ENCODE data around the gene FDX2.

FDX2 gene

DNA sequence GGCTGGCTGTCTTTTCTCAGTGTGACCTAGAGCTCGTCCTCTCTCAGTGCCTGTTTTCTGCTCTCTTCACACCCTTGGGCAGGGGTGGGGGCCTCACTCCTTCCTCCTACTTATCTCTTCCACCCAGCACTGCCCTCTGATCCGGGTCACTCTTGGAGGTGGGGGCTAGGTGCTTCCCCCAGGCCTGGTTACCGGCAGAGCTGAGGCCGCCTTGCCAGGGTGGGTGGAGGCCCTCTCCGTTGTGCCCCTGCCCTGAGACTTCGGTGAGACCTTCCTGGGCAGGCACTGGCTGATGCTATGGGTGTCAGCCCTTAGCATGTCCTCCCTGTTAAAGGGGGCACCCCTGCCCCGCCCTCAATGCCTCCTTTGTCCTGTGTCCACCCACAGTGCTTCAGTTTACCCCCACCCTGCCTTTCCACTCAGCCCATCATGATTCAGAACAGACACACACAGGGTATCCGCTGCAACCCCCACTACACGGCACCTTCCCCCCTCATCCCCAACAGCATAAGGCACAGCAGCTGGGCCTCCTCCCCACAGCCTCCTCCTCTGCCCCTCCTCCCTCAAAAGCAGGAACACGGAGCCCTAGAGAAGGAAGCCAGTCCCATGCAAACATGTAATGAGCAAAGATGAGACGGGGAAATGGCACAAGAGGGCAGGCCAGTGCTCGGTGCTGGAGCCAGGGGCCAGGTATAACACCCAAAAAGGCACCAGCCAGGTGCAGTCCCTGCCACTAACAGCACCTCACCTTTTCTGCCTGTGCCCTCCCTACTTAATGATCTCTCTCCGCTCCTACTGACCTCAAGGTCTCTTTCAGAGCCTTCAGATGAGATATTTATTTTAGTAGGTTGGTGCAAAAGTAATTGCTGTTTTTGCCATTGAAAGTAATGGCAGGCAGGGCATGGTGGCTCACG is 16.0 kb downstream of the FDX2 start:
- DNase-seq = peak; percentile 96

DNA sequence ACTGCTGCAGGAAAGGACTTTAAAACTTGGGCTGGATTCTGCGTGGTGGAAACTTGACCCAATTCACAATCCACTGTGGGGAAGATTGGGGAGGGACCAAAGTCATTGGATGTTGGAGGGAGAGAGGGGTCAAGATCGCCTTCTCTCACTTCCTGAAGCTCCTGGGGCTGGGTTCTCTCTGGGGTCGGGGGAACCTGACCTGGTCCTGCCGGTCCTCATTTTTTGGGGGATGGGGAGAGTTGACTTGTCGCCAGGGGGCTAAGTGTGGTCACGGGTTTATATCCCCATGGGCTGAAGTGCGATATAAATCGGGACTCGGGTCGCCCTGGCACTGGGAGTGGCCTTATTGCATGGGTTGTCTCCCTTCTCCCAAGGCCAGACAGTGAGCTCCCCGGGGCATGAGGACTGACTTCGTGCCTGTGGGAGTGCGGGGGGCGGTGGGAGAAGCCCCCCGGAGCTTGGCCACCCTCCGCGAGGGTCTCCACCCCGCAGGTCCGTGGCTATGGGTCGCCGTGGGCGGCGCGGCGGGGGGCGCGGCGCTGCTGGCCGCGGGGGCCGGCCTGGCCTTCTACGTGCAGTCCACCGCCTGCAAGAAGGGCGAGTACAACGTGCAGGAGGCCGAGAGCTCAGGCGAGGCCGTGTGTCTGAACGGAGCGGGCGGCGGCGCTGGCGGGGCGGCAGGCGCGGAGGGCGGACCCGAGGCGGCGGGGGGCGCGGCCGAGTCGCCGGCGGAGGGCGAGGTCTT is 19.8 kb downstream of the FDX2 start:
- peak; percentile 48 for DNase-seq

DNA sequence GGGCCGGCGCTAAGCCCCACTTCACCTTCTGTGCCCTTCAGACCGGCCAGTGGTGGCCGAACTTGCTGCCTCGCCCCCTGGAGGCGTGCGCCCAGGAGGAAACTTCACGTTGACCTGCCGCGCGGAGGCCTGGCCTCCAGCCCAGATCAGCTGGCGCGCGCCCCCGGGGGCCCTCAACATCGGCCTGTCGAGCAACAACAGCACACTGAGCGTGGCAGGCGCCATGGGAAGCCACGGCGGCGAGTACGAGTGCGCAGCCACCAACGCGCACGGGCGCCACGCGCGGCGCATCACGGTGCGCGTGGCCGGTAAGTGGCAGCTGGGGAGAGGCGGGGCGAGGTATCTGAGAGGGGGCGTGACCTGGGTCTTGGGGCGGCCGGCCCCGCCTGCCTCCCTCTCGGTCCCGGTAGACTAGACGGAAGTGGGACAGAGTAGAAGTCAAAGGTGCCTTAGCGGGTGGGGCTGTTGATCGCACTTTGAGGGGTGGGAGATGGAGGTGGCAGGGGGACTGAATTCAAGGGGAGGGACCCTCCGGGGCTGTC is 20.4 kb downstream of the FDX2 start:
- DNase-seq = peak; percentile 78

DNA sequence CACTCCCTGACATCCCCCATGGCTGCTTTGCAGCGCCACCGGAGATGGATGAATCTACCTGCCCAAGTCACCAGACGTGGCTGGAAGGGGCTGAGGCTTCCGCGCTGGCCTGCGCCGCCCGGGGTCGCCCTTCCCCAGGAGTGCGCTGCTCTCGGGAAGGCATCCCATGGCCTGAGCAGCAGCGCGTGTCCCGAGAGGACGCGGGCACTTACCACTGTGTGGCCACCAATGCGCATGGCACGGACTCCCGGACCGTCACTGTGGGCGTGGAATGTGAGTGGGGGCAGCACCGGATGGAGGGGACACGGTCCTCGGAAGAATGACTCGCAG is 21.5 kb downstream of the FDX2 start:
- no peak for DNase-seq

DNA sequence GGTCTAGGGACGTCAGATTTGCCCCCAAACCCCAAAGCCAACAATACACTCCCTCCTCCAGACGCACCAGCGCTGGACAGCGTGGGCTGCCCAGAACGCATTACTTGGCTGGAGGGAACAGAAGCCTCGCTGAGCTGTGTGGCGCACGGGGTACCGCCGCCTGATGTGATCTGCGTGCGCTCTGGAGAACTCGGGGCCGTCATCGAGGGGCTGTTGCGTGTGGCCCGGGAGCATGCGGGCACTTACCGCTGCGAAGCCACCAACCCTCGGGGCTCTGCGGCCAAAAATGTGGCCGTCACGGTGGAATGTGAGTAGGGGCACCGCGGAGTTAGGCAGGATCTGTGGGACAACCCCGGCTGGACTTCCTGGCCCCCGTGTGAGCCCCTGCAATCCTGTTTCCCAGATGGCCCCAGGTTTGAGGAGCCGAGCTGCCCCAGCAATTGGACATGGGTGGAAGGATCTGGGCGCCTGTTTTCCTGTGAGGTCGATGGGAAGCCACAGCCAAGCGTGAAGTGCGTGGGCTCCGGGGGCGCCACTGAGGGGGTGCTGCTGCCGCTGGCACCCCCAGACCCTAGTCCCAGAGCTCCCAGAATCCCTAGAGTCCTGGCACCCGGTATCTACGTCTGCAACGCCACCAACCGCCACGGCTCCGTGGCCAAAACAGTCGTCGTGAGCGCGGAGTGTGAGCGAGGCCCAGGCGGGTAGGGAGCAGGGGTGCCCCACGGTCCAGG is 22.0 kb downstream of the FDX2 start:
- no peak for DNase-seq

DNA sequence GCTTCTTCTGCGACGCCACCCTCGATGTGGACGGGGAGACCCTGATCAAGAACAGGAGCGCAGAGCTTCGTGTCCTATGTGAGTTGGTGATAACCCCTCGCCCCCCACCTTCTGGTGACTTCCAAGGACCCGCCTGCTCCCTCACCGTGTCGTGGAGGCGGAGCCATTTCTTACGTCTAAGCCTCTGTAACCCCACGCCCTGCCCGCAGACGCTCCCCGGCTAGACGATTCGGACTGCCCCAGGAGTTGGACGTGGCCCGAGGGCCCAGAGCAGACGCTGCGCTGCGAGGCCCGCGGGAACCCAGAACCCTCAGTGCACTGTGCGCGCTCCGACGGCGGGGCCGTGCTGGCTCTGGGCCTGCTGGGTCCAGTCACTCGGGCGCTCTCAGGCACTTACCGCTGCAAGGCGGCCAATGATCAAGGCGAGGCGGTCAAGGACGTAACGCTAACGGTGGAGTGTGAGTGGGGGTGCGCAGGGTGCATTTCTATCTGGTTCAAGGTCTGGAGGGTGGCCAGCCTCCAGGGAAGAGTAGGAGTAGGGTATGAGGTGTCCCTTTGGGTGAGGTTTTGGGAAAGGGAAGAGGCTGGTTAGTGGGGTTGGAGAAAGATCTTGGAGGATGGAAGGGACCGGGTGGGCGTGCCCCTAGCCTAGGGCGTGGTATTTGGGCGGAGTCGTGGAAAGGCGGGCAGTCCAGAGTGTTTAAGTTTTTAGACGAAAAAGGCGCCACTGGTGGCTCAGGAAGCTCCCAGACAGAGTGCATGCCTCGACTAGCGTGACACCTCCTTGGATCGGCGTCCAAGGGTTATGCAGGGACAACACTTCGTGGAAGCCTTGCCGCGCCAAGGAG is 22.8 kb downstream of the FDX2 start:
- peak; percentile 49 for DNase-seq

DNA sequence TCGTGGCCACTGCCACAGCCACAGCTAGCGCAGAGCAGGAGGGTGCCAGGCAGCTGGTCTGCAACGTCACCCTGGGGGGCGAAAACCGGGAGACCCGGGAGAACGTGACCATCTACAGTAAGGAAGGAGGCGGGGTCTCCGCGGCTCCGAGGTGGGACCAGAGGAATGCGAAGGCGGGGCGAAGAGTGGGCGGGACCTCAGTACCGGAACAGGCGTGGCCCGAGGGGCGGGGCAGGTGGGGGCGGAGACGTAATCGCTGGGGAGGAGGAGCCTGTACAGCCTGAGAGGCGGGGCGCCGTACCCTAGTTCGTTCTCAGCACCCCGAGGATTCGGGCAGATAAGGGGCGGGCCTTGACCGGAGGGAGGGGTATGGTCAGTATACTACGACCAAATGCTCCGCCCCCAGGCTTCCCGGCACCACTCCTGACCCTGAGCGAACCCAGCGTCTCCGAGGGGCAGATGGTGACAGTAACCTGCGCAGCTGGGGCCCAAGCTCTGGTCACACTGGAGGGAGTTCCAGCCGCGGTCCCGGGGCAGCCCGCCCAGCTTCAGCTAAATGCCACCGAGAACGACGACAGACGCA is 23.5 kb downstream of the FDX2 start:
- DNase-seq = peak; percentile 93

DNA sequence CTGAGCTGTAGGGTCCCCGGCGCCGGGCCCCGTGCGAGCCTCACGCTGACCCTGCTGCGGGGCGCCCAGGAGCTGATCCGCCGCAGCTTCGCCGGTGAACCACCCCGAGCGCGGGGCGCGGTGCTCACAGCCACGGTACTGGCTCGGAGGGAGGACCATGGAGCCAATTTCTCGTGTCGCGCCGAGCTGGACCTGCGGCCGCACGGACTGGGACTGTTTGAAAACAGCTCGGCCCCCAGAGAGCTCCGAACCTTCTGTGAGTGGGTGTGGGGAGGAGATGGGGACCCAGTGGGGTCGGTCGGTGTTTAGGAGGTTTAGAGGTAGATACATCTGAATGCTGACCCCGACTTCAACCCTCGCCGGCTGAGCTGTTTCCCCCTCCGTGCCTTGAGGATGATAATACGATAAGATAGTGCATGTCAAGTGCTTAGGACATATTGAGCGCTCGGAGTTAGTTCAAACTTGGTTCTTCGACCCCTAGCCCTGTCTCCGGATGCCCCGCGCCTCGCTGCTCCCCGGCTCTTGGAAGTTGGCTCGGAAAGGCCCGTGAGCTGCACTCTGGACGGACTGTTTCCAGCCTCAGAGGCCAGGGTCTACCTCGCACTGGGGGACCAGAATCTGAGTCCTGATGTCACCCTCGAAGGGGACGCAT is 24.1 kb downstream of the FDX2 start:
- DNase-seq = peak; percentile 54

DNA sequence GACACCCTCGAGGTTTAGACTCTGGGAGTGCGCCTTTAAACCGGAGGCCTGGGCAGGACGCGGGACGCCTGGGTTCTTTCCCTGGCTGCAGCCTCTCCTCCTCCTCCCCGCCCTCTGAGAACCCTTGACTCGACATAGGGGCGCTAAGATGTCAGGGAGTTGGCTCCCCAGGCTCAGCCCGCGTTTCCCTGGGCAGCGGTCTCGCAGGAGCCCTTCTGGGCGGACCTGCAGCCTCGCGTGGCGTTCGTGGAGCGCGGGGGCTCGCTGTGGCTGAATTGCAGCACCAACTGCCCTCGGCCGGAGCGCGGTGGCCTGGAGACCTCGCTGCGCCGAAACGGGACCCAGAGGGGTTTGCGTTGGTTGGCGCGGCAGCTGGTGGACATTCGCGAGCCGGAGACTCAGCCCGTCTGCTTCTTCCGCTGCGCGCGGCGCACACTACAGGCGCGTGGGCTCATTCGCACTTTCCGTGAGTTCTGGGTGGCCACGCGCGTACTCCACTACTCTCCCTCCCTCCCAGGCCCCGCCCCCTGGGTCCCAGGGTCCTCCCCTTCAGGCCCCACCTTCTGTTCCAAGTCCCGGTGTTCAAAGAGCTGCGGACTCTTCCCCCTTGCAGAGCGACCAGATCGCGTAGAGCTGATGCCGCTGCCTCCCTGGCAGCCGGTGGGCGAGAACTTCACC is 24.8 kb downstream of the FDX2 start:
- peak; percentile 92 for DNase-seq

DNA sequence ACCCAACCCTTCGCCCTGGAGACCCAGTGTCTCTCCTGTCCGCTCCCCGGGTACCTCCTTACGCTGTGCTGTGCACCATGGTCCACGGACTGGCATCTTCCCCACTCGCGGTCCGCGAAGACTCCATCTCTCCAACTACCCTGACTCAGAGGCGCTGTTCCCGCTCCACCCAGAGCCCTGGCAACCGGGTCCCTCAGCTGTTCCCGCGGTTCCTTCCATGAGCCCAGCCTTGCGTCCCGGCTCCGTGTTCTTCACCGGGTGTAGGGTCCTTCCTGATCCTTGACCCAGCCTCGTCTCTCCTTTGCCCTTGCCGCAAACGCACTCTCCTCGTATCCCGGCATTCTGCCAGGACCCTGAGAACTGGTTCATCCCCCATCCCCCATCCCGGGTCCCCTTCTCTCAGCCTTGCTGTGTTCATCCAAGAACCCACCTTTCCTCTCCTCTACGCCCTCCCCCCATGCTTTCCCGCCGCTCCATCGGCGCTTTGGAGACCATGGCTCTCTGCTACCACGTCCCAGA is 25.4 kb downstream of the FDX2 start:
- peak; percentile 53 for DNase-seq

DNA sequence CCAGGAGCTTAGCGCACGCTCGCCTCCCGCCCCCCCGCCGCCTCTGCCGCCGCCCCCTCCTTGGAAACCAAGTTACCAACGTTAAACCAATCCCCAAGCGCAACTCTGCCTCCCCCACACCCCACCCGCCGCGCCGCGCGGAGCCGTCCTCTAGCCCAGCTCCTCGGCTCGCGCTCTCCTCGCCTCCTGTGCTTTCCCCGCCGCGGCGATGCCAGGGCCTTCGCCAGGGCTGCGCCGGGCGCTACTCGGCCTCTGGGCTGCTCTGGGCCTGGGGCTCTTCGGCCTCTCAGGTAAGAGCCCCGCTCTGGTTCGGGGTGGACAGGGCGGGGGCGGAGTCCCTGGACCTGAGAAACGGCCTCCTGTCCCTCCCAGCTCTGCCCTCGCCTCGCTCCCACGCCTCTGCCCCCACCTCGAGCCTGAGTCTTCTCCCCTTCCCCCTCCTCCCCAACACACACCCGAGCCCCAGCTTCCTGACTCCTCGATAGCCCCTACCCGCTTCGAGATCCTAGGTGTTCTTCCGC is 25.9 kb downstream of the FDX2 start, which contains the start of gene ICAM5:
Gene ICAM5 (plus strand): TSS at position 117 of the 521 bp plus-strand sequence. CDS start 92 bp downstream, at position 209.
- DNase-seq = peak; percentile 88

DNA sequence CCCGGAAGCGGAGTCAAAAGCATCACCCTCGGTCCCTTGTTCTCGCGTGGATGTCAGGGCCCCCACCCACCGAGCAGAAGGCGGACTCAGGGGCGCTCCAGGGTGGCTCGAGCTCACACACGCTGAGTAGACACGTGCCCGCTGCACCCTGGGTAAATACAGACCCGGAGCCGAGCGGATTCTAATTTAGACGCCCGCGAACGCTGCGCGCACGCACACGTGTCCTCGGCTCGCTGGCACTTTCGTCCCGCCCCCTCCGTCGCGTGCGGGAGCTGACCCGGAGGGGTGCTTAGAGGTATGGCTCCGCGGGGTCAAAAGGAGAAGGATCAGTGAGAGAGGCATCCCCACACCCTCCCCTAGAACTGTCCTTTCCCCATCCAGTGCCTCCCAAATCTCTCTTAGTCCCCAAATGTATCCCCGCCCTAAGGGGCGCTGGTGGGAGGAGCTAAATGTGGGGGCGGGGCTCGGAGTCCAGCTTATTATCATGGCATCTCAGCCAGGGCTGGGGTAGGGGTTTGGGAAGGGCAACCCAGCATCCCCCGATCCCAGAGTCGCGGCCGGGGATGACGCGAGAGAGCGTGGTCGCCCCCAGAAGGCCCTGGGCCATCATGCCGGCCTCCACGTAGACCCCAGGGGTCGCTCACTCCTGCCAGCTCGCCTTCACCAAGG is 26.5 kb downstream of the FDX2 start:
- DNase-seq = peak; percentile 95

DNA sequence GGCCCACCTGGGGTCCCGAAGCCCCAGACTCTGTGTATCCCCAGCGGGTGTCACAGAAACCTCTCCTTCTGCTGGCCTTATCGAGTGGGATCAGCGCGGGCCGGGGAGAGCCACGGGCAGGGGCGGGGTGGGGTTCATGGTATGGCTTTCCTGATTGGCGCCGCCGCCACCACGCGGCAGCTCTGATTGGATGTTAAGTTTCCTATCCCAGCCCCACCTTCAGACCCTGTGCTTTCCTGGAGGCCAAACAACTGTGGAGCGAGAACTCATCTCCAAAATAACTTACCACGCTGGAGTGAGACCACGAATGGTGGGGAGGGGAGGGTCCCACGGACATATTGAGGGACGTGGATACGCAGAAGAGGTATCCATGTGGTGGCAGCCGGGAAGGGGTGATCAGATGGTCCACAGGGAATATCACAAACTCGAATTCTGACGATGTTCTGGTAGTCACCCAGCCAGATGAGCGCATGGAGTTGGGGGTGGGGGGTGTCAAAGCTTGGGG is 27.1 kb downstream of the FDX2 start:
- peak; percentile 97 for DNase-seq

DNA sequence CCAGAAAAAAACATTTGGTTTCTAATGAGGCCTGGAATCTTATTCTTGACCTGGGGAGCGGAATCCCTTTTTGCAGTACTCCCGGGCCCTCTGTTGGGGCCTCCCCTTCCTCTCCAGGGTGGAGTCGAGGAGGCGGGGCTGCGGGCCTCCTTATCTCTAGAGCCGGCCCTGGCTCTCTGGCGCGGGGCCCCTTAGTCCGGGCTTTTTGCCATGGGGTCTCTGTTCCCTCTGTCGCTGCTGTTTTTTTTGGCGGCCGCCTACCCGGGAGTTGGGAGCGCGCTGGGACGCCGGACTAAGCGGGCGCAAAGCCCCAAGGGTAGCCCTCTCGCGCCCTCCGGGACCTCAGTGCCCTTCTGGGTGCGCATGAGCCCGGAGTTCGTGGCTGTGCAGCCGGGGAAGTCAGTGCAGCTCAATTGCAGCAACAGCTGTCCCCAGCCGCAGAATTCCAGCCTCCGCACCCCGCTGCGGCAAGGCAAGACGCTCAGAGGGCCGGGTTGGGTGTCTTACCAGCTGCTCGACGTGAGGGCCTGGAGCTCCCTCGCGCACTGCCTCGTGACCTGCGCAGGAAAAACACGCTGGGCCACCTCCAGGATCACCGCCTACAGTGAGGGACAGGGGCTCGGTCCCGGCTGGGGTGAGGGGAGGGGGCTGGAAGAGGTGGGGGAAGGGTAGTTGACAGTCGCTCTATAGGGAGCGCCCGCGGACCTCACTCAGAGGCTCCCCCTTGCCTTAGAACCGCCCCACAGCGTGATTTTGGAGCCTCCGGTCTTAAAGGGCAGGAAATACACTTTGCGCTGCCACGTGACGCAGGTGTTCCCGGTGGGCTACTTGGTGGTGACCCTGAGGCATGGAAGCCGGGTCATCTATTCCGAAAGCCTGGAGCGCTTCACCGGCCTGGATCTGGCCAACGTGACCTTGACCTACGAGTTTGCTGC is 28.7 kb downstream of the FDX2 start, which contains the start of gene ICAM4:
Gene ICAM4 (plus strand): TSS at position 153 of the 935 bp plus-strand sequence. CDS start 58 bp downstream, at position 211.
- DNase-seq = peak; percentile 97

DNA sequence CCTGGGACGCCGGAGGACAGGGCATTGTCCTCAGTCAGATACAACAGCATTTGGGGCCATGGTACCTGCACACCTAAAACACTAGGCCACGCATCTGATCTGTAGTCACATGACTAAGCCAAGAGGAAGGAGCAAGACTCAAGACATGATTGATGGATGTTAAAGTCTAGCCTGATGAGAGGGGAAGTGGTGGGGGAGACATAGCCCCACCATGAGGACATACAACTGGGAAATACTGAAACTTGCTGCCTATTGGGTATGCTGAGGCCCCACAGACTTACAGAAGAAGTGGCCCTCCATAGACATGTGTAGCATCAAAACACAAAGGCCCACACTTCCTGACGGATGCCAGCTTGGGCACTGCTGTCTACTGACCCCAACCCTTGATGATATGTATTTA is 30.4 kb downstream of the FDX2 start:
- peak; percentile 41 for DNase-seq

DNA sequence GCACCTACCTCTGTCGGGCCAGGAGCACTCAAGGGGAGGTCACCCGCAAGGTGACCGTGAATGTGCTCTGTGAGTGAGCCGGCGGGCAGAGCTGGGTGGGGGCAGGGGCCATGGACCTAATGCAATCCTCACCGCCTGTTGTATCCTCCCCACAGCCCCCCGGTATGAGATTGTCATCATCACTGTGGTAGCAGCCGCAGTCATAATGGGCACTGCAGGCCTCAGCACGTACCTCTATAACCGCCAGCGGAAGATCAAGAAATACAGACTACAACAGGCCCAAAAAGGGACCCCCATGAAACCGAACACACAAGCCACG is 30.9 kb downstream of the FDX2 start:
- DNase-seq = no peak

DNA sequence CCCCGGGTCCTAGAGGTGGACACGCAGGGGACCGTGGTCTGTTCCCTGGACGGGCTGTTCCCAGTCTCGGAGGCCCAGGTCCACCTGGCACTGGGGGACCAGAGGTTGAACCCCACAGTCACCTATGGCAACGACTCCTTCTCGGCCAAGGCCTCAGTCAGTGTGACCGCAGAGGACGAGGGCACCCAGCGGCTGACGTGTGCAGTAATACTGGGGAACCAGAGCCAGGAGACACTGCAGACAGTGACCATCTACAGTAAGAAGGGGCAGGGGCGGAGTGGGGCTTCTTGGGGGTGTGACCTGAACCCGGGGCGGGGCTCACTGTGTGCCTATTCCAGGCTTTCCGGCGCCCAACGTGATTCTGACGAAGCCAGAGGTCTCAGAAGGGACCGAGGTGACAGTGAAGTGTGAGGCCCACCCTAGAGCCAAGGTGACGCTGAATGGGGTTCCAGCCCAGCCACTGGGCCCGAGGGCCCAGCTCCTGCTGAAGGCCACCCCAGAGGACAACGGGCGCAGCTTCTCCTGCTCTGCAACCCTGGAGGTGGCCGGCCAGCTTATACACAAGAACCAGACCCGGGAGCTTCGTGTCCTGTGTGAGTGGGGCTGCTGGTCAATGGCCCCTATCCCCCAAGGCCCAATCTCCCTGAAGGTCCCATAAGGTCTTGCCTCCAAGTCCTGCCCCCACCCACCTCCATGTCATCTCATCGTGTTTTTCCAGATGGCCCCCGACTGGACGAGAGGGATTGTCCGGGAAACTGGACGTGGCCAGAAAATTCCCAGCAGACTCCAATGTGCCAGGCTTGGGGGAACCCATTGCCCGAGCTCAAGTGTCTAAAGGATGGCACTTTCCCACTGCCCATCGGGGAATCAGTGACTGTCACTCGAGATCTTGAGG is 31.5 kb downstream of the FDX2 start:
- no peak for DNase-seq
